Lower lobe of right lung (tissue), 2 donors: ENCODE data around the gene KRTAP10-9. TPM values are rescaled to one million over a fixed set of nuclear protein-coding genes. Genes with fewer than 3 reads are reported as not detected.

Experiments used
- ATAC-seq, 2 donors: fragments of 200-7000 bp; cut with Tn5 transposase; one replicate each; pipeline ENCODE4 v1.9.1; 2020 to 2022; ENCODE audit warnings: mild to moderate bottlenecking in 2 of 2, moderate library complexity in 2 of 2
- DNase-seq: peaks from one replicate; pipeline ENCODE4 v3.0.0-alpha.2; 2020
- H3K27ac ChIP-seq: fragments of 200-600 bp; one replicate; pipeline ENCODE4 v1.8.0; 2022
- H3K27me3 ChIP-seq: fragments of 200-600 bp; one replicate; pipeline ENCODE4 v1.8.0; 2022; ENCODE audit warnings: low read depth
- H3K36me3 ChIP-seq: fragments of 200-600 bp; one replicate; pipeline ENCODE4 v1.8.0; 2022; ENCODE audit warnings: mild to moderate bottlenecking
- H3K4me1 ChIP-seq: fragments of 200-600 bp; one replicate; pipeline ENCODE4 v1.8.0; 2022
- H3K4me3 ChIP-seq: fragments of 200-600 bp; one replicate; pipeline ENCODE4 v1.8.0; 2022; ENCODE audit warnings: mild to moderate bottlenecking
- H3K9me3 ChIP-seq: fragments of 200-600 bp; one replicate; pipeline ENCODE4 v1.8.0; 2022
- CTCF ChIP-seq: fragments of 200-600 bp; IDR thresholded peaks from one replicate; pipeline ENCODE4 v1.8.0; 2022; ENCODE audit warnings: antibody characterized with exemption, mild to moderate bottlenecking
- intact Hi-C: fragments of 100-400 bp; cut with DNase I; formaldehyde crosslinking; loops from one replicate; pipeline ENCODE4 v1.11.0; 2022
- total RNA-seq: library from RNA; stranded (reverse); fragmentation: NEBNext Ultra II Directional; extraction: Animal tissue kit (Norgen Biotek cat#: 25700); gene quantifications from one replicate; pipeline ENCODE4 v1.2.1, GENCODE V29; 2021
- donor health status: DM: no; HTN: yes; CAD: no; lungs with severe emphysema.

The KRTAP10-9 gene
- total RNA-seq, 1 donor from 2014 or later, result not detected

- H3K27me3 ChIP-seq, result peaks cover 11% of the 10 kb centered on the region
- no peak overlapping the region for H3K27ac ChIP-seq
- intact Hi-C loops, result no loop called here
- no peak for TF ChIP-seq CTCF
- H3K4me1 ChIP-seq, result no peaks in the 10 kb centered on the region
- DNase-seq (no peak), ATAC-seq (no peak)
- no peak overlapping the region for H3K4me3 ChIP-seq
- H3K9me3 ChIP-seq, result peaks cover 15% of the 10 kb centered on the region
- no peaks in the 10 kb centered on the region for H3K36me3 ChIP-seq
Observed at GRCh38 chr21:44581158-44581557, 45.7 kb upstream of the KRTAP10-9 start.

- Histone ChIP-seq H3K27ac (no peak overlapping the region), H3K9me3 (peaks cover 10% of the 10 kb centered on the region), H3K4me3 (no peak overlapping the region), H3K4me1 (no peaks in the 10 kb centered on the region), H3K36me3 (no peaks in the 10 kb centered on the region), H3K27me3 (peaks cover 17% of the 10 kb centered on the region)
- DNase-seq (no peak), ATAC-seq (no peak)
- intact Hi-C loops, result no loop called here
- no peak for TF ChIP-seq CTCF
Observed at GRCh38 chr21:44582055-44582454, 44.8 kb upstream of the KRTAP10-9 start.

GRCh38 chr21:44583089-44583799, 43.6 kb upstream of the KRTAP10-9 start:
- no peak overlapping the region for H3K4me3 ChIP-seq
- TF ChIP-seq CTCF, result no peak
- no peaks in the 10 kb centered on the region for H3K4me1 ChIP-seq
- H3K36me3 ChIP-seq, result no peaks in the 10 kb centered on the region
- DNase-seq (no peak), ATAC-seq (no peak)
- no peak overlapping the region for H3K27ac ChIP-seq
- intact Hi-C loops, result no loop called here
- peaks cover 17% of the 10 kb centered on the region for H3K27me3 ChIP-seq
- peaks cover 5% of the 10 kb centered on the region for H3K9me3 ChIP-seq

- no peaks in the 10 kb centered on the region for H3K36me3 ChIP-seq
- intact Hi-C loops, result no loop called here
- ATAC-seq, result no peak
Observed at GRCh38 chr21:44583800-44584147, 43.1 kb upstream of the KRTAP10-9 start.

GRCh38 chr21:44585892-44586291, 41.0 kb upstream of the KRTAP10-9 start:
- DNase-seq, result no peak

More at GRCh38 chr21:44583800-44584147, 43.1 kb upstream of the KRTAP10-9 start:
- no peak for TF ChIP-seq CTCF
- Histone ChIP-seq H3K4me1 (no peaks in the 10 kb centered on the region), H3K9me3 (peaks cover 5% of the 10 kb centered on the region), H3K4me3 (no peak overlapping the region), H3K27ac (no peak overlapping the region), H3K27me3 (peaks cover 17% of the 10 kb centered on the region)
- no peak for DNase-seq

More at GRCh38 chr21:44585892-44586291, 41.0 kb upstream of the KRTAP10-9 start:
- Histone ChIP-seq H3K9me3 (peaks cover 5% of the 10 kb centered on the region), H3K27me3 (peaks cover 30% of the 10 kb centered on the region), H3K27ac (no peak overlapping the region), H3K4me3 (no peak overlapping the region), H3K4me1 (no peaks in the 10 kb centered on the region), H3K36me3 (no peaks in the 10 kb centered on the region)
- intact Hi-C loops, result no loop called here
- TF ChIP-seq CTCF, result no peak
- ATAC-seq, result no peak
